NCI-H2171 (cell line): ENCODE measurements around the gene ATXN1.

Experiments used
- DNase-seq: peaks from one replicate; lab custom pipeline; 2025; lab: John Stamatoyannopoulos, UW

Gene ATXN1

GRCh38 chr6:16249971-16250370, 511.3 kb downstream of the ATXN1 start:
- peak; percentile 49 for DNase-seq
